OCI-LY3 (cell line): ENCODE results near the gene SLC5A8.

Source experiments
- EZH2phosphoT487 ChIP-seq: fragments of 200-600 bp; shearing (Covaris generic); IDR thresholded peaks from 2 replicates; pipeline ENCODE4 v1.6.1; 2018; ENCODE audit warnings: antibody characterized with exemption, mixed run types, low read depth
- TF ChIP-seq, protein P1 (sequence below): fragments of 200-600, 300-600 bp; sonication (generic); IDR thresholded peaks from 2 replicates; pipeline ENCODE4 v1.5.1; 2014; ENCODE audit warnings: antibody characterized with exemption, low read length, low read depth

DNA sequence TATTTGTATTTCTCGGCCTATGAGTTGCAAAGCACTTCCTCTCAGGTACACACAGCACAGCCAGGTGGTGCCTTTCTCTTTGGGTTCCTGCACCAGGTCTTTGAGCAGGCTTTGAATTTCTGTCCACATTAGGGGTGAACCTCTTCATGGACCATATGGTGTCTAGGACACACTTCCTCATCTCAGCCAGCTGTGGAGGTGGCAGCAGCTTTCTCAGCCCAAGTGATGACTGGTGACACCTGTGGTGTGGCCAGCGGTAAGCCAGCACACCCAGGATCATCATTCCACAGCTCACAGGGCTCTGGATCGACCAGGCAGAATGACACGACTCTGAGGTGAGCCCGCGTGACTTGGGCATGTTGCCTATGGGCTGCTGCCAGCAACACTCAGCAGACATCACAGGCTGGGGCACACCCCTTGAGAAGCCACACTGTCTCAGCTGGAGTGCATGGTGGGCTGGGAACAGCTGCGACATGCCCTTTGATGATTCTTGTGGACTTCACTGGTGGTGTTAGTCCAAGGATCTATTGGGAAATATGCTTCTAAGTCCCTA lies 36.8 kb downstream of the SLC5A8 start:
- TF ChIP-seq, protein P1, sequence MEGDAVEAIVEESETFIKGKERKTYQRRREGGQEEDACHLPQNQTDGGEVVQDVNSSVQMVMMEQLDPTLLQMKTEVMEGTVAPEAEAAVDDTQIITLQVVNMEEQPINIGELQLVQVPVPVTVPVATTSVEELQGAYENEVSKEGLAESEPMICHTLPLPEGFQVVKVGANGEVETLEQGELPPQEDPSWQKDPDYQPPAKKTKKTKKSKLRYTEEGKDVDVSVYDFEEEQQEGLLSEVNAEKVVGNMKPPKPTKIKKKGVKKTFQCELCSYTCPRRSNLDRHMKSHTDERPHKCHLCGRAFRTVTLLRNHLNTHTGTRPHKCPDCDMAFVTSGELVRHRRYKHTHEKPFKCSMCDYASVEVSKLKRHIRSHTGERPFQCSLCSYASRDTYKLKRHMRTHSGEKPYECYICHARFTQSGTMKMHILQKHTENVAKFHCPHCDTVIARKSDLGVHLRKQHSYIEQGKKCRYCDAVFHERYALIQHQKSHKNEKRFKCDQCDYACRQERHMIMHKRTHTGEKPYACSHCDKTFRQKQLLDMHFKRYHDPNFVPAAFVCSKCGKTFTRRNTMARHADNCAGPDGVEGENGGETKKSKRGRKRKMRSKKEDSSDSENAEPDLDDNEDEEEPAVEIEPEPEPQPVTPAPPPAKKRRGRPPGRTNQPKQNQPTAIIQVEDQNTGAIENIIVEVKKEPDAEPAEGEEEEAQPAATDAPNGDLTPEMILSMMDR = no peak
- TF ChIP-seq EZH2phosphoT487 = no peak
